Glutamatergic neuron (in vitro differentiated cells): Measurements from ENCODE around the gene PROB1. TPM values are rescaled to one million over a fixed set of nuclear protein-coding genes. Genes with fewer than 3 reads are reported as not detected.

Experiments used
- DNase-seq: peaks from one replicate; pipeline ENCODE4 v3.0.0; 2022
- H3K27ac Mint-ChIP-seq: one replicate; pipeline ENCODE4 v1.8.0; 2020; ENCODE audit warnings: mild to moderate bottlenecking, mixed read lengths, inconsistent platforms; ENCODE audit not compliant: unreplicated experiment
- H3K27me3 Mint-ChIP-seq: one replicate; pipeline ENCODE4 v1.8.0; 2020; ENCODE audit warnings: mild to moderate bottlenecking, moderate library complexity, mixed read lengths, inconsistent platforms; ENCODE audit not compliant: unreplicated experiment
- H3K36me3 Mint-ChIP-seq: one replicate; pipeline ENCODE4 v1.8.0; 2020; ENCODE audit warnings: mild to moderate bottlenecking, mixed read lengths, inconsistent platforms; ENCODE audit not compliant: unreplicated experiment
- H3K4me1 Mint-ChIP-seq: one replicate; pipeline ENCODE4 v1.8.0; 2020; ENCODE audit warnings: mild to moderate bottlenecking, low read depth, mixed read lengths, inconsistent platforms; ENCODE audit not compliant: unreplicated experiment
- H3K4me3 Mint-ChIP-seq: one replicate; pipeline ENCODE4 v1.8.0; 2020; ENCODE audit warnings: mild to moderate bottlenecking, mixed read lengths, inconsistent platforms; ENCODE audit not compliant: unreplicated experiment
- H3K9me3 Mint-ChIP-seq: one replicate; pipeline ENCODE4 v1.8.0; 2020; ENCODE audit warnings: mild to moderate bottlenecking, moderate library complexity, mixed read lengths, inconsistent platforms; ENCODE audit not compliant: unreplicated experiment
- CTCF ChIP-seq: fragments of 200-600 bp; sonication (generic); IDR thresholded peaks from one replicate; pipeline ENCODE4 v1.5.0; 2021; ENCODE audit not compliant: partially characterized antibody, unreplicated experiment
- total RNA-seq: library from RNA; stranded (reverse); fragmentation: NEBNext Ultra II Directional; extraction: Animal tissue kit (Norgen Biotek cat#: 25700); gene quantifications from one replicate; pipeline ENCODE4 v1.2.1, GENCODE V29; 2021; ENCODE audit not compliant: unreplicated experiment

PROB1 gene
- total RNA-seq, 1 donor from 2014 or later: 1.3 TPM

- DNase-seq: no peak
- TF ChIP-seq CTCF: peak; percentile 64
- H3K4me3 Mint-ChIP-seq: no peak overlapping the region
- no peaks in the 10 kb centered on the region for H3K4me1 Mint-ChIP-seq
- no peak overlapping the region for H3K27ac Mint-ChIP-seq
- no peaks in the 10 kb centered on the region for H3K9me3 Mint-ChIP-seq
- no peaks in the 10 kb centered on the region for H3K36me3 Mint-ChIP-seq
- no peaks in the 10 kb centered on the region for H3K27me3 Mint-ChIP-seq
Observed at GRCh38 chr5:139422307-139422893, 27.5 kb upstream of the PROB1 start.

- Mint-ChIP-seq H3K4me3 (no peak overlapping the region), H3K27me3 (no peaks in the 10 kb centered on the region), H3K9me3 (no peaks in the 10 kb centered on the region), H3K36me3 (no peaks in the 10 kb centered on the region), H3K4me1 (no peaks in the 10 kb centered on the region), H3K27ac (no peak overlapping the region)
- no peak for DNase-seq
- TF ChIP-seq CTCF: no peak
Observed at GRCh38 chr5:139419226-139420192, 24.6 kb upstream of the PROB1 start.

GRCh38 chr5:139418793-139419192 is 23.9 kb upstream of the PROB1 start:
- DNase-seq: no peak
- Mint-ChIP-seq H3K4me3 (no peak overlapping the region), H3K27ac (no peak overlapping the region), H3K9me3 (no peaks in the 10 kb centered on the region), H3K4me1 (no peaks in the 10 kb centered on the region), H3K36me3 (no peaks in the 10 kb centered on the region), H3K27me3 (no peaks in the 10 kb centered on the region)
- no peak for TF ChIP-seq CTCF

- Mint-ChIP-seq H3K9me3 (no peaks in the 10 kb centered on the region), H3K27ac (no peak overlapping the region), H3K4me3 (no peak overlapping the region), H3K36me3 (peaks cover 5% of the 10 kb centered on the region), H3K27me3 (no peaks in the 10 kb centered on the region), H3K4me1 (no peaks in the 10 kb centered on the region)
- TF ChIP-seq CTCF: no peak
- no peak for DNase-seq
Observed at GRCh38 chr5:139417214-139417613, 22.3 kb upstream of the PROB1 start.

- H3K4me1 Mint-ChIP-seq: no peaks in the 10 kb centered on the region
- H3K4me3 Mint-ChIP-seq: no peak overlapping the region
- DNase-seq: no peak
- H3K27ac Mint-ChIP-seq: no peak overlapping the region
- no peaks in the 10 kb centered on the region for H3K27me3 Mint-ChIP-seq
- TF ChIP-seq CTCF: no peak
- peaks cover 5% of the 10 kb centered on the region for H3K36me3 Mint-ChIP-seq
- H3K9me3 Mint-ChIP-seq: no peaks in the 10 kb centered on the region
Observed at GRCh38 chr5:139416651-139417050, 21.7 kb upstream of the PROB1 start.
